Activated T-cell treated with anti-CD3 and anti-CD28 coated beads for 24 hours (primary cell): ENCODE measurements around the gene MEOX1.
"Not testable (repeated sequence)": the region's sequence is repeated elsewhere in the genome, so short reads cannot be mapped to it uniquely, and the experiment has no call there.

Source experiments
- DNase-seq: peaks from one replicate; pipeline ENCODE4 v3.0.0-alpha.2; 2020; ENCODE audit warnings: low read depth

Gene MEOX1

GRCh38 chr17:43661699-43662412 lies at the start of gene MEOX1:
TSS of gene MEOX1 (minus strand) at chr17:43661922. CDS start at chr17:43661534, 388 bp downstream.
- peak; percentile 25 for DNase-seq

GRCh38 chr17:43710101-43710500 lies 48.4 kb upstream of the MEOX1 start:
- no peak for DNase-seq

- no peak for DNase-seq
Measured at GRCh38 chr17:43709210-43709609, 47.5 kb upstream of the MEOX1 start.

- no peak for DNase-seq
Measured at GRCh38 chr17:43707184-43707583, 45.5 kb upstream of the MEOX1 start.

- DNase-seq: no peak
Measured at GRCh38 chr17:43706235-43706634, 44.5 kb upstream of the MEOX1 start.

- DNase-seq: no peak
Measured at GRCh38 chr17:43703630-43704029, 41.9 kb upstream of the MEOX1 start.

- no peak for DNase-seq
Measured at GRCh38 chr17:43702637-43703036, 40.9 kb upstream of the MEOX1 start.

GRCh38 chr17:43701318-43701743 lies 39.6 kb upstream of the MEOX1 start:
- DNase-seq: no peak

GRCh38 chr17:43699438-43699756 lies 37.7 kb upstream of the MEOX1 start:
- no peak for DNase-seq

- DNase-seq: no peak
Measured at GRCh38 chr17:43698678-43699437, 37.1 kb upstream of the MEOX1 start.

GRCh38 chr17:43697937-43698336 lies 36.2 kb upstream of the MEOX1 start:
- no peak for DNase-seq

GRCh38 chr17:43696891-43697290 lies 35.2 kb upstream of the MEOX1 start:
- DNase-seq: no peak

GRCh38 chr17:43695970-43696865 lies 34.5 kb upstream of the MEOX1 start:
- no peak for DNase-seq

- DNase-seq: peak; percentile 69
Measured at GRCh38 chr17:43694081-43694870, 32.6 kb upstream of the MEOX1 start.

GRCh38 chr17:43691317-43691693 lies 29.6 kb upstream of the MEOX1 start:
- DNase-seq: no peak

GRCh38 chr17:43690624-43691316 lies 29.0 kb upstream of the MEOX1 start:
- no peak for DNase-seq

- no peak for DNase-seq
Measured at GRCh38 chr17:43689814-43690213, 28.1 kb upstream of the MEOX1 start.

- DNase-seq: no peak
Measured at GRCh38 chr17:43689131-43689530, 27.4 kb upstream of the MEOX1 start.

GRCh38 chr17:43686957-43687356 lies 25.2 kb upstream of the MEOX1 start:
- not testable (repeated sequence) for DNase-seq

GRCh38 chr17:43683928-43684653 lies 22.4 kb upstream of the MEOX1 start:
- DNase-seq: no peak

GRCh38 chr17:43680461-43680860 lies 18.7 kb upstream of the MEOX1 start:
- no peak for DNase-seq
